ENCODE measurements around the gene EVI2B. TPM values are rescaled to one million over a fixed set of nuclear protein-coding genes. Genes with fewer than 3 reads are reported as not detected.
"Not testable (repeated sequence)": the region's sequence is repeated elsewhere in the genome, so short reads cannot be mapped to it uniquely, and the experiment has no call there.

Gene EVI2B
- total RNA-seq, 4 donors from 2014 or later, result 13.5 to 36.9 (median 29.6) TPM

- ATAC-seq (ENCODE audit: low FRiP score) (no peak), DNase-seq (ENCODE audit: low spot score) (no peak)
- no peak for TF ChIP-seq CTCF (IDR thresholded peaks at IDR 0.05)
Observed at GRCh38 chr17:31272803-31273202, 41.1 kb downstream of the EVI2B start.

GRCh38 chr17:31272236-31272635, 41.6 kb downstream of the EVI2B start:
- TF ChIP-seq CTCF (IDR thresholded peaks at IDR 0.05), result no peak
- DNase-seq (ENCODE audit: low spot score) (no peak), ATAC-seq (ENCODE audit: low FRiP score) (no peak)

- DNase-seq (ENCODE audit: low spot score) (no peak), ATAC-seq (ENCODE audit: low FRiP score) (peak; percentile 64)
- TF ChIP-seq CTCF (IDR thresholded peaks at IDR 0.05), result no peak
Observed at GRCh38 chr17:31269578-31269983, 44.3 kb downstream of the EVI2B start.

- no peak for ATAC-seq (ENCODE audit: low FRiP score)
- no peak for TF ChIP-seq CTCF (IDR thresholded peaks at IDR 0.05)
- no peak for DNase-seq (ENCODE audit: low spot score)
Observed at GRCh38 chr17:31269036-31269577, 44.7 kb downstream of the EVI2B start.

GRCh38 chr17:31266042-31266441, 47.8 kb downstream of the EVI2B start:
- no peak for TF ChIP-seq CTCF (IDR thresholded peaks at IDR 0.05)
- ATAC-seq (ENCODE audit: low FRiP score) (no peak), DNase-seq (ENCODE audit: low spot score) (no peak)

- not testable (repeated sequence) for DNase-seq (ENCODE audit: low spot score); ATAC-seq (ENCODE audit: low FRiP score)
Observed at GRCh38 chr17:31262923-31263322, 50.9 kb downstream of the EVI2B start.

GRCh38 chr17:31261601-31262000, 52.3 kb downstream of the EVI2B start:
- DNase-seq (ENCODE audit: low spot score) (no peak), ATAC-seq (ENCODE audit: low FRiP score) (no peak)
- TF ChIP-seq CTCF (IDR thresholded peaks at IDR 0.05), result no peak

- no peak for TF ChIP-seq CTCF (IDR thresholded peaks at IDR 0.05)
- no peak for DNase-seq (ENCODE audit: low spot score)
- no peak for ATAC-seq (ENCODE audit: low FRiP score)
Observed at GRCh38 chr17:31260151-31260550, 53.7 kb downstream of the EVI2B start.
